ENCODE measurements around the gene METTL21C. TPM values are rescaled to one million over a fixed set of nuclear protein-coding genes. Genes with fewer than 3 reads are reported as not detected.

METTL21C gene
- total RNA-seq, 1 donor from 2014 or later: not detected

DNA sequence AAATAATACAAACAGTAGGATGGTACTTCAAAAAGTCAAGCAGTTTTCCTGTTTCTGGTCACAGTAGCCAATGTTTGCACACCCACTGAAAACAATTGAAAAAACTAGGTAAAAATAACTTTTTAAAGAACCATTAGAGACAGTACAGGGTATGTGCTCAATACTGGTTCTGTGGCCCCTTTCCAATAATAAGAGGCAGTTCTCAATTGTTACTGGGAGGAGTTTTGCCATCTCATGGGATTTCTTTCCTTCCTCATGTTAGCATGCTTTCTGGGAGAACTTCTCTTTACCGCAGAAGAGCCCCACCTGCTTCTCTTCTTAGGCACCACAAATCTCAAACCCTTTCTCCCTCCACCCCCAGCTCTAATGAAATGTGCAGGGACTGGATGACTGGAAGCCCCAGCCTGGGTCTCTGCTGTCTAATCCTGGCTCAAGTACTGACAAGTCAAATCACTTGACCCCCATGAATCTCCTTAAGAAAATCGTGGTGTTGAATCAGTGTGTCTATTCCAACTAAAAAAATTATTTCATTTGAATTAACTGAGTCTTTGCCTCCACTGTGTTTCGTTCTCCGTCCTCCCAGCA is 14.6 kb downstream of the METTL21C start:
- Mint-ChIP-seq H3K4me1 (ENCODE audit: low read depth) (no peaks in the 10 kb centered on the region), H3K27ac (no peak overlapping the region), H3K27me3 (no peaks in the 10 kb centered on the region), H3K9me3 (ENCODE audit: low read depth) (no peaks in the 10 kb centered on the region), H3K4me3 (ENCODE audit: low read depth) (no peak overlapping the region), H3K36me3 (ENCODE audit: insufficient read depth) (peaks cover 12% of the 10 kb centered on the region)
- DNase-seq (ENCODE audit: low spot score, unreplicated experiment): no peak
- TF ChIP-seq, protein P1, sequence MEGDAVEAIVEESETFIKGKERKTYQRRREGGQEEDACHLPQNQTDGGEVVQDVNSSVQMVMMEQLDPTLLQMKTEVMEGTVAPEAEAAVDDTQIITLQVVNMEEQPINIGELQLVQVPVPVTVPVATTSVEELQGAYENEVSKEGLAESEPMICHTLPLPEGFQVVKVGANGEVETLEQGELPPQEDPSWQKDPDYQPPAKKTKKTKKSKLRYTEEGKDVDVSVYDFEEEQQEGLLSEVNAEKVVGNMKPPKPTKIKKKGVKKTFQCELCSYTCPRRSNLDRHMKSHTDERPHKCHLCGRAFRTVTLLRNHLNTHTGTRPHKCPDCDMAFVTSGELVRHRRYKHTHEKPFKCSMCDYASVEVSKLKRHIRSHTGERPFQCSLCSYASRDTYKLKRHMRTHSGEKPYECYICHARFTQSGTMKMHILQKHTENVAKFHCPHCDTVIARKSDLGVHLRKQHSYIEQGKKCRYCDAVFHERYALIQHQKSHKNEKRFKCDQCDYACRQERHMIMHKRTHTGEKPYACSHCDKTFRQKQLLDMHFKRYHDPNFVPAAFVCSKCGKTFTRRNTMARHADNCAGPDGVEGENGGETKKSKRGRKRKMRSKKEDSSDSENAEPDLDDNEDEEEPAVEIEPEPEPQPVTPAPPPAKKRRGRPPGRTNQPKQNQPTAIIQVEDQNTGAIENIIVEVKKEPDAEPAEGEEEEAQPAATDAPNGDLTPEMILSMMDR (IDR thresholded peaks at IDR 0.05; ENCODE audit: unreplicated experiment): no peak

DNA sequence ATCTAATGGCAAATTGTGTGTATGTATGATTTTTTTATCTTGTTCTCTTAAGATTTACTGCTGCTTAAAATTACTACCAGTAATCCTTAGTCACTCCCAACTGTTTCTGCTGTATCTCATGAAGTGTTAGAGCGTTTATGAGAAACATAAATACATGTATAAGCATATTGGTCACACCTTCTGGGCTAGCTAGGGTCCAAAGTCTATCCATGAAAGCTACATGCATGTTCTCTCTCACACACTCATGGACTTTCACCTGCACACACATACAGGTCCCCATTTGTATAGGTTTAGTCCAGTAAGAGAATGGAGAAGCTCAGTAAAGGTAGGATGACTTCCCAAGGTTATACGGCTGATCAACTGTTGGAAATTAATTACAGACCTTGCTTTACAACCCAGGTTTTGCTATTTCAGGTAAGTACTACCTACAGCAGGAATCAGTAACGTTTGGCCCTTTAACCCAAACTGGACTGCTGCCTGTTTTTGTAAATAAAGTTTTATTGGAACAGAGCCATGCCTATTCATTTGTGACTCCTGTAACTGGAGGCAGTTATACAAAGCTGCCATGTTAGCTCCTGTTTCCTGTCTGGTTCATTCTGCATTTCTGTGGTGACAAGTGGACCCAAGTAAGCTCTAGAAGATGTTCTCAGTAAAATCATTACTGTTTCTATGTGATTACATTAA is 15.3 kb downstream of the METTL21C start:
- Mint-ChIP-seq H3K27me3 (no peaks in the 10 kb centered on the region), H3K36me3 (ENCODE audit: insufficient read depth) (peaks cover 12% of the 10 kb centered on the region)
- no peak for DNase-seq (ENCODE audit: low spot score, unreplicated experiment)

DNA sequence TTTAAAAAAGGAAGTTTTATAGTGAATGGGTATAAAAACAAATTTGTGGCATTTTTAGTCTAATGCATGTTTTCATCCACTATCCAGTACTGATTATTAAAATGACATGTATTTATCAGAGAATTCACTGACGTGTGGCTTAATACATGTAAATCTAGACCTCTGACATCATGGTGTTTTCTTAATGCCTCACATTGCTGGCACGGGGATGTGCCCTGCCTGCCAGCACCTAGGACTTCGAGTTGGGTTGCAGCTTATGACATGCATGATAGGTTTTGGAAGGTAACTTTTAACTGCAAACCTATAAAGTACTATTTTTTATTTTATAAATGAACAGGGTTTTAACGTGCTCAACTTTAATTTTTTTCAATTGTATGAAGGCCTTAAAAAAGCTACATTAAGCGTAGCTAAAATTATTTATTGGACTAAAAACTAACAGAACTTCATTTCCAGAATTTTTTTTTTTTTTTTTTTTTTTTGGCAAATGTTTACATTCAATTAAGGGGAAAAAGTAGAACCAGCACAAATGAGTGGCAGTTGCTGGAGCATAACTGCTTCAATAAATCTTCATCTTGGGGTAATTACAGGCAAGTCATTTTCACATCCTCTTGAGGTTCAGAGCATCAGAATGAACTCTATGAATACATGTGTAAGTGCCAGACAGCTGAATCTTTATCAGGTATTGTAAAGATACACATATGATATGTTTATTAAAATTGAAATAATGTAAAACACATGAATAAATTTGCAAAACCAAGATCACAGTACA is 16.3 kb downstream of the METTL21C start:
- no peaks in the 10 kb centered on the region for H3K9me3 Mint-ChIP-seq (ENCODE audit: low read depth)
- H3K4me1 Mint-ChIP-seq (ENCODE audit: low read depth): no peaks in the 10 kb centered on the region
- no peak overlapping the region for H3K4me3 Mint-ChIP-seq (ENCODE audit: low read depth)
- H3K27ac Mint-ChIP-seq: no peak overlapping the region
- no peak for DNase-seq (ENCODE audit: low spot score, unreplicated experiment)
- peaks cover 12% of the 10 kb centered on the region for H3K36me3 Mint-ChIP-seq (ENCODE audit: insufficient read depth)
- TF ChIP-seq, protein P1 (IDR thresholded peaks at IDR 0.05; ENCODE audit: unreplicated experiment): no peak
- H3K27me3 Mint-ChIP-seq: no peaks in the 10 kb centered on the region

More for the DNA sequence above, 15.3 kb downstream of the METTL21C start:
- TF ChIP-seq, protein P1 (IDR thresholded peaks at IDR 0.05; ENCODE audit: unreplicated experiment): no peak
- Mint-ChIP-seq H3K4me3 (ENCODE audit: low read depth) (no peak overlapping the region), H3K4me1 (ENCODE audit: low read depth) (no peaks in the 10 kb centered on the region), H3K9me3 (ENCODE audit: low read depth) (no peaks in the 10 kb centered on the region), H3K27ac (no peak overlapping the region)

DNA sequence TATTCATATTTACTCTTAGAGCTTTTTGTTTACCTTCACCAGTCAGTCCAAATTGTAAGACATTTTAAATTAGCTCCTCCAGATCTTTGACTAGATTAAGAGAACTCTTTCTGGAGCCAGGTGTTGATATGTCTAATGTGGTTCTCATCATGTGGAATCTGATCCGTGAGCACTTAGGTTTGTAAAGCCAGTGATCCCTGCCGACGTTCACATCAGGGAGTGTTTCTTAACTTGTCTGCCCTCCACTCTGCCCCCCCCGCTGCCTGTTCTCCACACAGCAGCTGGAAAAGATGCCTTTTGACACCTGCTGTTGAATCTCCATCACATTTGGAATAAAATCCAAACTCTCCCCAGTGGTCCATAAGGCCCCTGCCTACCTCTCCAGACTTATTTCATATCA is 17.7 kb downstream of the METTL21C start:
- Mint-ChIP-seq H3K9me3 (ENCODE audit: low read depth) (no peaks in the 10 kb centered on the region), H3K36me3 (ENCODE audit: insufficient read depth) (peaks cover 22% of the 10 kb centered on the region), H3K27me3 (no peaks in the 10 kb centered on the region)

DNA sequence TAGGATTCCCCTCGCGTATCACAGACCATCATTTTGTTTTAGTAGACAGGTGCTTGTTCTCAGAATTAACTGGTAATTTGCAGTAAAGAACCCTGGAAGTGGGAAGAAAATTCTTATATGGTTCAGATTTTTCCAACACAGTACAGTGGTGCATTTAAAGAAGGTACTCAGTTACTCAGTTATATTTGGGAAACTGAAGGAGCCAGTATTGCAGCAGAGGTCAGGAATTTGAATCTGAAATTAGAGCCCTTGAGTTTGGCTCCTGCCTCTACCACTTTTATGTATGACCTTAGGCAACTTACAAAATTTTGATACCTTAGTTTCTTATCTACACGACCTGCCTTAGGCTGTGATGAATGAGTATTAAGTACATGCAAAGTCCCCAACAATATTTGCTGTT is 19.7 kb downstream of the METTL21C start:
- no peak overlapping the region for H3K4me3 Mint-ChIP-seq (ENCODE audit: low read depth)
- no peak for DNase-seq (ENCODE audit: low spot score, unreplicated experiment)
- TF ChIP-seq, protein P1 (IDR thresholded peaks at IDR 0.05; ENCODE audit: unreplicated experiment): no peak
- no peak overlapping the region for H3K27ac Mint-ChIP-seq
- peaks cover 41% of the 10 kb centered on the region for H3K36me3 Mint-ChIP-seq (ENCODE audit: insufficient read depth)
- H3K27me3 Mint-ChIP-seq: no peaks in the 10 kb centered on the region
- no peaks in the 10 kb centered on the region for H3K4me1 Mint-ChIP-seq (ENCODE audit: low read depth)
- H3K9me3 Mint-ChIP-seq (ENCODE audit: low read depth): peaks cover 14% of the 10 kb centered on the region

More for the DNA sequence above, 17.7 kb downstream of the METTL21C start:
- DNase-seq (ENCODE audit: low spot score, unreplicated experiment): no peak
- Mint-ChIP-seq H3K4me3 (ENCODE audit: low read depth) (no peak overlapping the region), H3K27ac (no peak overlapping the region), H3K4me1 (ENCODE audit: low read depth) (no peaks in the 10 kb centered on the region)
- TF ChIP-seq, protein P1 (IDR thresholded peaks at IDR 0.05; ENCODE audit: unreplicated experiment): no peak
